Measurements from ENCODE around the gene RPL5.

Gene RPL5

DNA sequence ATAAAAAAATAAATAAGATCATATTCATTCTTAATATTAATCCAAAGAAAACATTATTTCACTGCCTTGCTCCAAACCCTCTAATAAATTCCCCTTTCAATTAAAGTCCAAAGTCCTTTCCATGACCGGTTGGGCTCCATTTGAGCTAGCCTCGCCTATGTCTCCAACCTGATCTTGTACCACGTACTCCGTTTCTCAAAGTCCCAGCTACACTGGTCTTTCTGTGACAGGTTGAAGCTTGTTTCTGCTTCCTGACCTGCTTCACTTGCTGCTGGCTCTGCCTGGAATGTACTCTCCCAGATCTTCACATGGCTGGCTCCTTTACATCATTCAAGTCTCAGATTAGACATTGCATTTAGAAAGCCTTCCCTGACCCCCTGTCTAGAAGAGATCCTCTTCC is 16.4 kb downstream of the RPL5 start:
- no peak for TF ChIP-seq CTCF (IDR thresholded peaks at IDR 0.05)

DNA sequence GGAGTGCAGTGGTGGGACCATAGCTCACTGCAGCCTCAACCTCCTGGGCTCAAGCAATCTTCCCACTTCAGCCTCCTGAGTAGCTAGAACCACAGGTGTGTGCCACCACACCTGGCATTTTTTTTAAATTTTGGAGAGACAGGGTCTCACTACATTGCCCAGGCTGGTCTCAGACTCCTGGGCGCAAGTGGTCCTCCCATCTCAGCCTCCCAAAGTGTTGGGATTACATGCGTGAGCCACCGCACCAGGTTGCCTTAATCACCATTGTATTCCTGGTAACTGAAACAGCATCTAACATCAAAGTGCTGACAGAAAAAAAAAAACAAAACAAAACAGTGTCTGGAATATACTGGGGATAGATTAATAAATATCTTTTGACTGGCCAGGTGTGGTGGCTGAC is 18.2 kb downstream of the RPL5 start:
- no peak for TF ChIP-seq CTCF (IDR thresholded peaks at IDR 0.05)

DNA sequence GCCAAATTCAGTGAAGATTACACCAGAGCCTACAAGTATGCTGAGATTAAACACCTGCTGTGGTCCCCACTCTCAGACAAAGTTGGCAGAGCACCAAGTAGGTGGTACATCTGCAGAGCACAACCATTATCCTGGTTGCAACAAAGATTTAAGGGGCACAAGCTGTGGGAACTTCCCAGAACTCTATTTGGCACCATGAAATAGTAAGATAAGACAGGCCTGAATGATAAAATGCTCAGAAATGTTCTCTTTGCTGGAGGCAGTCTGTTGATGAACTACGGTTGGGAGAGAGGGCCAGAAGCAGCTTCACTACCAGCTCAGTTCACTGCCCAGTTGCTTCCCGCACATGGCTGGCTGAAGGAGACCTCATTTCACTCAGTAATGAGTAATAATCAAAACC is 19.9 kb downstream of the RPL5 start:
- TF ChIP-seq CTCF (IDR thresholded peaks at IDR 0.05), result no peak

GRCh38 chr1:92853299-92853698 is 21.5 kb downstream of the RPL5 start:
- no peak for TF ChIP-seq CTCF (IDR thresholded peaks at IDR 0.05)

GRCh38 chr1:92854101-92854785 is 22.4 kb downstream of the RPL5 start:
- TF ChIP-seq CTCF (IDR thresholded peaks at IDR 0.05), result no peak

DNA sequence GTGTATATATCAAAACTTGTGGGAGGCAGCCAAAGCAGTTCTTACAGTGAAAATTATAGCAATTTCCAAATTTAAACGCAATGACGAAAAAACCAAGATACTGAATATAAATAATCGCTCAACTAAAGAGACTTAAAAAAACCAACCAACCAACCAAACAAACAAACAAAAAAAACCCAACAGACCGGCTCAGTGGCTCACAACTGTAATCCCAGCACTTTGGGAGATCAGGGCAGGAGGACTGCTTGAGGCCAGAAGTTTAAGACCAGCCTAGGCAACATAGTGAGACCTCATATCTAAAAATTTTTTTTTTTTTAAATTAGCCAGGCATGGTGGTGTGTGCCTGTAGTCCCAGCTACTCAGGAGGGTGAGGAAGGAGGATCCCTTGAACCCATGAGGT is 23.4 kb downstream of the RPL5 start:
- no peak for TF ChIP-seq CTCF (IDR thresholded peaks at IDR 0.05)

- TF ChIP-seq CTCF (IDR thresholded peaks at IDR 0.05), result no peak
Measured at GRCh38 chr1:92857817-92858216, 26.0 kb downstream of the RPL5 start.
